HCT116 (cell line): Measurements from ENCODE around the gene DDR2. TPM values are rescaled to one million over a fixed set of nuclear protein-coding genes. Genes with fewer than 3 reads are reported as not detected.

ENCODE experiments used
- ATAC-seq: fragments of 200-7000 bp; cut with Tn5 transposase; 2 replicates; pipeline ENCODE4 v1.9.1; 2020; ENCODE audit warnings: mild to moderate bottlenecking, moderate library complexity
- BruUV-seq: library from RNA; stranded (reverse); fragments of 400-500 nt; replicated peaks from 2 replicates; lab custom pipeline; 2021; lab: Mats Ljungman, UMichigan
- CTCF ChIA-PET: fragments of 300-600 bp; sonication (Branson Sonifier 250); formaldehyde crosslinking; loops from one replicate; lab custom pipeline; 2021; ENCODE audit warnings: antibody characterized with exemption; lab: Charles Lee
- POLR2A ChIA-PET: fragments of 300-600, 350-600 bp; sonication (Branson Sonifier 250); formaldehyde crosslinking; loops from one replicate; lab custom pipeline; 2021; ENCODE audit warnings: antibody characterized with exemption; lab: Charles Lee
- RAD21 ChIA-PET, 2 experiments: fragments of 300-600 bp; sonication (Branson Sonifier 250); formaldehyde crosslinking; loops; one replicate each; lab custom pipeline; 2023; ENCODE audit warnings: low total read pairs in 2 of 2; ENCODE audit not compliant: uncharacterized antibody in 2 of 2, unreplicated experiment in 2 of 2, low non-redundant PET in 1 of 2; lab: Charles Lee
- DNase-seq: peaks from one replicate; pipeline ENCODE4 v3.0.0-alpha.2; 2010; ENCODE audit warnings: low read depth, low spot score
- H2AFZ ChIP-seq: fragments of 200-600 bp; shearing (Covaris generic), sonication (generic); 2 replicates; pipeline ENCODE4 v1.6.1; 2017; ENCODE audit warnings: low read depth, mixed run types, mixed read lengths, antibody characterized with exemption, low read length; ENCODE audit not compliant: poor library complexity, severe bottlenecking
- H3K27ac ChIP-seq: 2 replicates; pipeline ENCODE4 v1.5.1; 2012; ENCODE audit warnings: low read depth, low read length
- H3K27me3 ChIP-seq: fragments of 200-600 bp; sonication (generic); 2 replicates; pipeline ENCODE4 v1.6.1; 2016; ENCODE audit warnings: mixed run types, low read length, mixed read lengths; ENCODE audit not compliant: insufficient read depth
- H3K36me3 ChIP-seq, 2 experiments: fragments of 200-500 bp in 1 of 2; fragments of 200-600 bp in 1 of 2; sonication (Bioruptor generic) in 1 of 2; sonication (generic) in 1 of 2; 2 replicates each; pipeline versions ENCODE4 v1.5.1 to v1.6.1; 2014 to 2016; ENCODE audit warnings: low read length in 2 of 2, inconsistent platforms in 1 of 2, mixed read lengths in 1 of 2, mixed run types in 1 of 2; ENCODE audit not compliant: insufficient read depth in 2 of 2, control insufficient read depth in 1 of 2
- H3K4me1 ChIP-seq, 2 experiments: fragments of 200-600 bp in 1 of 2; sonication (generic) in 1 of 2; 2 replicates each; pipeline versions ENCODE4 v1.5.1 to v1.6.1; 2012 to 2017; ENCODE audit warnings: low read length in 2 of 2, inconsistent platforms in 1 of 2, mild to moderate bottlenecking in 1 of 2, mixed read lengths in 1 of 2, mixed run types in 1 of 2, moderate library complexity in 1 of 2; ENCODE audit not compliant: insufficient read depth in 2 of 2, control insufficient read depth in 1 of 2
- H3K4me2 ChIP-seq: fragments of 200-600 bp; sonication (generic); 2 replicates; pipeline ENCODE4 v1.6.1; 2017; ENCODE audit warnings: mixed run types, low read length, mixed read lengths
- H3K4me3 ChIP-seq, 2 experiments: fragments of 200-600 bp in 1 of 2; sonication (generic) in 1 of 2; replicated peaks in 1 of 2; 2 replicates each; pipeline ENCODE4 v1.5.1; 2011 to 2016; ENCODE audit warnings: low read length in 2 of 2, control low read depth in 1 of 2, low read depth in 1 of 2, mild to moderate bottlenecking in 1 of 2, mixed read lengths in 1 of 2, mixed run types in 1 of 2
- H3K79me2 ChIP-seq: fragments of 200-600 bp; sonication (generic); 2 replicates; pipeline ENCODE4 v1.6.1; 2017; ENCODE audit warnings: mild to moderate bottlenecking, mixed run types, low read length, moderate library complexity, mixed read lengths; ENCODE audit not compliant: insufficient read depth
- H3K9ac ChIP-seq: fragments of 200-600 bp; sonication (generic); 2 replicates; pipeline ENCODE4 v1.6.1; 2016; ENCODE audit warnings: low read length, mixed read lengths
- H3K9me2 ChIP-seq: fragments of 200-600 bp; sonication (generic), shearing (Covaris generic); 2 replicates; pipeline ENCODE4 v1.6.1; 2017; ENCODE audit warnings: mixed run types, mild to moderate bottlenecking, moderate library complexity; ENCODE audit not compliant: insufficient read depth
- H3K9me3 ChIP-seq, 2 experiments: fragments of 200-500 bp in 1 of 2; fragments of 200-600 bp in 1 of 2; sonication (Bioruptor generic) in 1 of 2; sonication (generic) in 1 of 2; 2 replicates each; pipeline ENCODE4 v1.6.1; 2014 to 2017; ENCODE audit warnings: low read length in 2 of 2, mixed read lengths in 2 of 2, inconsistent platforms in 1 of 2, low read depth in 1 of 2, mild to moderate bottlenecking in 1 of 2, mixed run types in 1 of 2, moderate library complexity in 1 of 2; ENCODE audit not compliant: control insufficient read depth in 1 of 2, insufficient read depth in 1 of 2
- H4K20me1 ChIP-seq: fragments of 200-600 bp; sonication (generic), shearing (Covaris generic); 2 replicates; pipeline ENCODE4 v1.6.1; 2017; ENCODE audit warnings: mixed run types, mild to moderate bottlenecking, moderate library complexity; ENCODE audit not compliant: insufficient read depth
- ATF3 ChIP-seq: IDR thresholded peaks from 2 replicates; pipeline ENCODE4 v1.6.1; 2012
- CBX3 ChIP-seq: IDR thresholded peaks from 2 replicates; pipeline ENCODE4 v1.6.1; 2012; ENCODE audit warnings: low read depth
- CEBPB ChIP-seq: IDR thresholded peaks from 2 replicates; pipeline ENCODE4 v1.6.1; 2012; ENCODE audit warnings: low read depth
- CTCF ChIP-seq, 3 experiments: fragments of 200-600 bp in 1 of 3; sonication (generic) in 1 of 3; IDR thresholded peaks in 2 of 3; conservative IDR thresholded peaks in 1 of 3; 2 replicates each; pipeline ENCODE4 v1.5.1; 2012 to 2017; ENCODE audit warnings: low read depth in 2 of 3, low read length in 2 of 3, antibody characterized with exemption in 1 of 3, borderline replicate concordance in 1 of 3, control low read depth in 1 of 3, mild to moderate bottlenecking in 1 of 3, mixed read lengths in 1 of 3, mixed run types in 1 of 3, moderate library complexity in 1 of 3; ENCODE audit not compliant: insufficient read depth in 1 of 3
- EGR1 ChIP-seq: IDR thresholded peaks from 2 replicates; pipeline ENCODE4 v1.6.1; 2012; ENCODE audit warnings: low read depth
- ELF1 ChIP-seq: IDR thresholded peaks from 2 replicates; pipeline ENCODE4 v1.6.1; 2012; ENCODE audit warnings: low read depth, borderline replicate concordance
- EZH2 ChIP-seq: fragments of 200-600 bp; sonication (generic); IDR thresholded peaks from 2 replicates; pipeline ENCODE4 v1.6.1; 2017; ENCODE audit warnings: antibody characterized with exemption, mixed run types
- EZH2phosphoT487 ChIP-seq: fragments of 200-600 bp; IDR thresholded peaks from 2 replicates; pipeline ENCODE4 v1.6.1; 2018; ENCODE audit warnings: antibody characterized with exemption, borderline replicate concordance
- MAX ChIP-seq: IDR thresholded peaks from 2 replicates; pipeline ENCODE4 v1.6.1; 2012
- POLR2A ChIP-seq: IDR thresholded peaks from 2 replicates; pipeline ENCODE4 v1.7.0; 2011; ENCODE audit warnings: borderline replicate concordance; ENCODE audit not compliant: insufficient read depth, insufficient read length; ENCODE audit errors: extremely low read depth
- POLR2AphosphoS5 ChIP-seq: IDR thresholded peaks from 2 replicates; pipeline ENCODE4 v1.6.1; 2011; ENCODE audit warnings: mild to moderate bottlenecking, low read depth, low read length, moderate library complexity
- RAD21 ChIP-seq: IDR thresholded peaks from 2 replicates; pipeline ENCODE4 v1.6.1; 2012; ENCODE audit warnings: low read depth, mild to moderate bottlenecking
- SIN3A ChIP-seq: IDR thresholded peaks from 2 replicates; pipeline ENCODE4 v1.6.1; 2012; ENCODE audit warnings: low read depth
- SP1 ChIP-seq: IDR thresholded peaks from 2 replicates; pipeline ENCODE4 v1.6.1; 2012; ENCODE audit warnings: low read depth
- SRF ChIP-seq: IDR thresholded peaks from 2 replicates; pipeline ENCODE4 v1.6.1; 2012; ENCODE audit warnings: low read depth
- TCF7L2 ChIP-seq: IDR thresholded peaks from 2 replicates; pipeline ENCODE4 v1.7.0; 2011; ENCODE audit warnings: borderline replicate concordance, inconsistent platforms; ENCODE audit not compliant: insufficient read depth, insufficient read length; ENCODE audit errors: extremely low read depth
- YY1 ChIP-seq: IDR thresholded peaks from 2 replicates; pipeline ENCODE4 v1.6.1; 2011; ENCODE audit warnings: low read length, low read depth, moderate library complexity, mild to moderate bottlenecking; ENCODE audit not compliant: insufficient replicate concordance; ENCODE audit errors: extremely low read depth
- ZNF274 ChIP-seq: fragments of 200-500 bp; sonication (Bioruptor generic); IDR thresholded peaks from 2 replicates; pipeline ENCODE4 v1.6.1; 2014; ENCODE audit warnings: mild to moderate bottlenecking, low read depth, low read length, inconsistent platforms
- intact Hi-C: fragments of 100-400 bp; cut with micrococcal nuclease; formaldehyde crosslinking; loops from 2 replicates; pipeline ENCODE4 v1.10.0; 2022
- total RNA-seq: library from RNA; stranded (reverse); gene quantifications from one replicate; pipeline ENCODE4 v1.2.1, GENCODE V29; 2021; ENCODE audit not compliant: unreplicated experiment

Gene DDR2
- total RNA-seq, 1 experiment from 2014 or later = 0.84 TPM

GRCh38 chr1:162690672-162691434 is 58.6 kb downstream of the DDR2 start (continued):
- TF ChIP-seq RAD21 (no peak; the same call in 1 of the 2 replicates), YY1 (peak; percentile 47), SP1 (peak; percentile 79)

- intact Hi-C loops = no loop called here
- H3K4me3 ChIP-seq = no peak overlapping the region
- TF ChIP-seq EGR1 = no peak
- TF ChIP-seq SIN3A = no peak
- TF ChIP-seq, all 23 proteins: peak for 0
- ChIA-PET POLR2A (no interaction called here), CTCF (no interaction called here), RAD21 (no interaction called here)
- Histone ChIP-seq H3K9me2 (no peaks in the 10 kb centered on the region), H3K9ac (no peak overlapping the region), H3K79me2 (no peaks in the 10 kb centered on the region), H2AFZ (no peak overlapping the region), H3K36me3 (no peaks in the 10 kb centered on the region), H3K27me3 (no peaks in the 10 kb centered on the region), H3K4me2 (no peak overlapping the region), H4K20me1 (no peaks in the 10 kb centered on the region), H3K27ac (no peak overlapping the region), H3K4me1 (peaks cover 28 to 50% of the 10 kb centered on the region in 2 experiments), H3K9me3 (no peaks in the 10 kb centered on the region)
- no peak for ATAC-seq
- BruUV-seq = no TSS peak
- DNase-seq = no peak
Observed at GRCh38 chr1:162691999-162692575, 59.8 kb downstream of the DDR2 start.

- Histone ChIP-seq H3K4me3 (no peak overlapping the region), H4K20me1 (no peaks in the 10 kb centered on the region), H2AFZ (no peak overlapping the region), H3K9ac (no peak overlapping the region), H3K27ac (no peak overlapping the region), H3K79me2 (no peaks in the 10 kb centered on the region), H3K27me3 (no peaks in the 10 kb centered on the region), H3K36me3 (no peaks in the 10 kb centered on the region), H3K9me3 (no peaks in the 10 kb centered on the region), H3K4me1 (peaks cover 33 to 47% of the 10 kb centered on the region in 2 experiments), H3K9me2 (no peaks in the 10 kb centered on the region), H3K4me2 (no peak overlapping the region)
- POLR2A ChIA-PET = no interaction called here
- ATAC-seq = no peak
- RAD21 ChIA-PET = no interaction called here
- BruUV-seq = no TSS peak
- intact Hi-C loops = no loop called here
- no peak for DNase-seq
- CTCF ChIA-PET = no interaction called here
- TF ChIP-seq EZH2phosphoT487 (no peak), MAX (no peak), CEBPB (no peak), ELF1 (no peak), EZH2 (no peak), TCF7L2 (no peak), ATF3 (no peak), CTCF (IDR thresholded peaks at IDR 0.05 in 2 of 3, conservative IDR thresholded peaks at IDR 0.05 in 1 of 3; ENCODE audit: borderline replicate concordance in 1 of 3, insufficient read depth in 1 of 3, low read depth in 2 of 3, low read length in 2 of 3) (no peak), EGR1 (no peak), ZNF274 (no peak), POLR2AphosphoS5 (no peak), SRF (no peak), POLR2A (no peak), CBX3 (no peak)
Observed at GRCh38 chr1:162694911-162695310, 62.6 kb downstream of the DDR2 start.
